Pancreas (tissue), 10 donors: Measurements from ENCODE around the gene NLRC3. TPM values are rescaled to one million over a fixed set of nuclear protein-coding genes. Genes with fewer than 3 reads are reported as not detected.
"Not testable (repeated sequence)": the region's sequence is repeated elsewhere in the genome, so short reads cannot be mapped to it uniquely, and the experiment has no call there.

Experiments
- ATAC-seq, 4 donors: fragments of 200-7000 bp; cut with Tn5 transposase; one replicate each; pipeline versions ENCODE4 v1.8.0 to v1.9.1; 2020; ENCODE audit warnings: mild to moderate bottlenecking in 4 of 4, moderate library complexity in 4 of 4
- DNase-seq, 6 donors: peaks; one replicate each; pipeline ENCODE4 v3.0.0-alpha.2; 2020
- FAIRE-seq: peaks from 2 replicates; lab custom pipeline; 2012; peaks lifted over from hg19 to GRCh38; lab: Jason Lieb, UNC
- H3K27ac ChIP-seq, 4 donors: fragments of 200-600 bp; sonication (generic); 1 replicate in 3 of 4; 2 replicates in 1 of 4; pipeline versions ENCODE4 v1.5.0 to v1.8.0; 2020
- H3K27me3 ChIP-seq, 4 donors: fragments of 200-600 bp; one replicate each; pipeline ENCODE4 v1.8.0; 2021
- H3K36me3 ChIP-seq, 3 donors: fragments of 200-600 bp; sonication (generic) in 1 of 3; one replicate each; pipeline versions ENCODE4 v1.5.0 to v1.8.0; 2020 to 2021
- H3K4me1 ChIP-seq, 3 donors: fragments of 200-600 bp; one replicate each; pipeline ENCODE4 v1.8.0; 2021
- H3K4me3 ChIP-seq, 4 donors: fragments of 200-600 bp; sonication (generic) in 2 of 4; one replicate each; pipeline versions ENCODE4 v1.5.0 to v1.8.0; 2020 to 2021
- H3K9me3 ChIP-seq, 4 donors: fragments of 200-600 bp; one replicate each; pipeline ENCODE4 v1.8.0; 2021
- WGBS, 2 donors: extraction: QIAGEN DNeasy Blood & Tissue Kit; methylation state at CpG; one replicate each; pipeline ENCODE4 v1.1.7; 2013; 5-methylcytosine and 5-hydroxymethylcytosine counted together
- intact Hi-C, 3 donors: fragments of 100-400 bp; cut with DNase I; formaldehyde crosslinking; loops; one replicate each; pipeline versions ENCODE4 v1.11.1 to v1.14.2; 2022
- polyA plus RNA-seq, 2 donors: library from polyadenylated mRNA; stranded (reverse); fragments of 200-250 nt; gene quantifications; one replicate each; pipeline ENCODE4 v1.2.3, GENCODE V29; 2013
- total RNA-seq, 6 donors: library from RNA; stranded (reverse); fragmentation: NEBNext Ultra II Directional in 4 of 6; extraction: Animal tissue kit (Norgen Biotek cat#: 25700) in 4 of 6; gene quantifications; one replicate each; pipeline versions ENCODE4 v1.2.1 to v1.2.4, GENCODE V29; 2021 to 2023
- TF ChIP-seq, protein P1 (sequence below), 4 donors: fragments of 200-600 bp; sonication (generic) in 3 of 4; IDR thresholded peaks; one replicate each; pipeline versions ENCODE4 v1.5.0 to v1.8.0; 2021; ENCODE audit warnings: antibody characterized with exemption in 4 of 4
- donor health status: healthy with polysubstance abuse.
- donor health status: DM: no; HTN: no; CAD: no; lungs with moderate emphysema.
- donor health status: DM: no; HTN: no; CAD: no.
- donor health status: control.
- donor health status: control.
- donor health status: Bipolar disorder and iron deficiency.
- donor health status: DM: yes; HTN: yes; CAD: no.
- donor health status: DM: no; HTN: no; CAD: no.
- donor health status: DM: no; HTN: no; CAD: no.
- donor health status: DM: yes; HTN: yes; CAD: no.

Gene NLRC3
- total and polyA plus RNA-seq, 8 donors = 0.12 to 0.87 (median 0.44) TPM

DNA sequence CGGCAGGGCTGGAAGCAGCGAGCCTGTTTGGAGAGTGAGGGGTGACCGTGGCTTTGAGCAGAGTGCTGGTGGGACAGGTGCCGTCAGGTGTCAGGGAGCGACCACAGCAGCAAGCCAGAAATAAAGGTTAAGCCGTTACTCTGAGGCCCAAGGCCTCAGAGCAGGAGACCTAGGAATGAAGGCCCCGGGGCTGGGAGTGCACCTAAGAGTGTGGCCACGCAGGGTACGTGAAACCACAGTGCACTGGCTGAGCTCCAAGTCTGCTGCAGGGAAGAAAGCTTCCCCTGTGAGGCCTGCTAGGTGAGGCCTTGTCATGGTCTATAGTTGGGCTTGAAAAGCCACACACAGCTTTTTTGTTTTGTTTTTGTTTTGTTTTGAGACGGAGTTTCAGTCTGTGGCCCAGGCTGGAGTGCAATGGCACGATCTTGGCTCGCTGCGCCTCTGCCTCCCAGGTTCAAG, 67.7 kb downstream of the NLRC3 start:
- H3K27ac ChIP-seq = no peak overlapping the region
- H3K4me1 ChIP-seq = no peaks in the 10 kb centered on the region
- FAIRE-seq = no peak
- DNase-seq = no peak
- no peaks in the 10 kb centered on the region for H3K9me3 ChIP-seq
- H3K4me3 ChIP-seq = no peak overlapping the region
- TF ChIP-seq, protein P1, sequence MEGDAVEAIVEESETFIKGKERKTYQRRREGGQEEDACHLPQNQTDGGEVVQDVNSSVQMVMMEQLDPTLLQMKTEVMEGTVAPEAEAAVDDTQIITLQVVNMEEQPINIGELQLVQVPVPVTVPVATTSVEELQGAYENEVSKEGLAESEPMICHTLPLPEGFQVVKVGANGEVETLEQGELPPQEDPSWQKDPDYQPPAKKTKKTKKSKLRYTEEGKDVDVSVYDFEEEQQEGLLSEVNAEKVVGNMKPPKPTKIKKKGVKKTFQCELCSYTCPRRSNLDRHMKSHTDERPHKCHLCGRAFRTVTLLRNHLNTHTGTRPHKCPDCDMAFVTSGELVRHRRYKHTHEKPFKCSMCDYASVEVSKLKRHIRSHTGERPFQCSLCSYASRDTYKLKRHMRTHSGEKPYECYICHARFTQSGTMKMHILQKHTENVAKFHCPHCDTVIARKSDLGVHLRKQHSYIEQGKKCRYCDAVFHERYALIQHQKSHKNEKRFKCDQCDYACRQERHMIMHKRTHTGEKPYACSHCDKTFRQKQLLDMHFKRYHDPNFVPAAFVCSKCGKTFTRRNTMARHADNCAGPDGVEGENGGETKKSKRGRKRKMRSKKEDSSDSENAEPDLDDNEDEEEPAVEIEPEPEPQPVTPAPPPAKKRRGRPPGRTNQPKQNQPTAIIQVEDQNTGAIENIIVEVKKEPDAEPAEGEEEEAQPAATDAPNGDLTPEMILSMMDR (IDR thresholded peaks at IDR 0.05) = no peak
- no peak for ATAC-seq
- no peaks in the 10 kb centered on the region for H3K27me3 ChIP-seq
- H3K36me3 ChIP-seq = peaks cover 0 to 46% (median 8%) of the 10 kb centered on the region in 3 donors
- WGBS, 2 donors = 93 to 96% methylated on average over 13 of the region's 13 CpGs
- intact Hi-C loops = no loop called here

DNA sequence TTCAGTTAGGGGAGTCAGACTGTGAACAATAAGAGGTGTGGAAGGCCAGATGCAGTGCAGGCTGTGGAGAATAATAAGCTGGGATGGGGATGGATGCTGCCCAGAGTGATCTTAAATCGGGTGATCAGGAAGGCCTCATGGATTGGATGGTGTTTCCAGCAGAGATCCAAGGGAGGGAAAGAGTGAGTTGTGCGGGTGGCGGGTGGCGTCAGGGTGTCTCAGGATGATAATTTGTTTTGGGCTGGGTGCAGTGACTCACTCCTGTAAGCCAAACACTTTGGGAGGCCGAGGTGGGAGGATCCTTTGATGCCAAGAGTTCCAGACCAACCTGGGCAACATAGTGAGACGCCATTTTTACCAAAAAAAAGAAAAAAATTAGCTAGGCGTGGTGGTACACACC, 68.5 kb downstream of the NLRC3 start:
- ATAC-seq = no peak
- Histone ChIP-seq H3K36me3 (peaks cover 0 to 39% (median 5%) of the 10 kb centered on the region in 3 donors), H3K27ac (no peak overlapping the region), H3K4me3 (no peak overlapping the region), H3K27me3 (no peaks in the 10 kb centered on the region), H3K4me1 (no peaks in the 10 kb centered on the region), H3K9me3 (no peaks in the 10 kb centered on the region)
- TF ChIP-seq, protein P1 (IDR thresholded peaks at IDR 0.05) = no peak
- intact Hi-C loops = no loop called here
- no peak for DNase-seq
- WGBS, 2 donors = 94 to 96% methylated on average over 7 of the region's 7 CpGs
- no peak for FAIRE-seq

DNA sequence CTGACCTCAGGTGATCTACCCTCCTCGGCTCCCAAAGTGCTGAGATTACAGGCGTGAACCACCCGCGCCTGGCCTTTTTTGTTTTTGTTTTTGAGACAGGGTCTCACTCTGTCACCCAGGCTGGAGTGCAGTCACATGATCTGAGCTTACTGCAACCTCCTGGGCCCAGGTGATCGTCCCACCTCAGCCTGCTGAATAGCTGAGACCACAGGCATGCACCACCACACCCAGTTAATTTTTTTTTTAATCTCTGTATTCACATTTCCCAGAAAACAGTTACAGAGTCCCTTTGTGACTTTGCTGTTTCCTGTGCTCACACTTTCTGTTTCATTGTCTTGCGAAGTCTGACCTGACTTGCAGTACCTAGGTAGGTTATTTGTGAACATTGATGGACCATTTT, 73.7 kb downstream of the NLRC3 start:
- Histone ChIP-seq H3K9me3 (no peaks in the 10 kb centered on the region), H3K36me3 (peaks cover 0 to 3% (median 0%) of the 10 kb centered on the region in 3 donors), H3K27ac (no peak overlapping the region), H3K4me3 (no peak overlapping the region), H3K27me3 (no peaks in the 10 kb centered on the region), H3K4me1 (peaks cover 0 to 9% (median 4%) of the 10 kb centered on the region in 3 donors)
- FAIRE-seq = no peak
- TF ChIP-seq, protein P1 (IDR thresholded peaks at IDR 0.05) = no peak
- no peak for ATAC-seq
- no peak for DNase-seq
- WGBS, 2 donors = 85 to 89% methylated on average over 6 of the region's 6 CpGs
- intact Hi-C loops = no loop called here

DNA sequence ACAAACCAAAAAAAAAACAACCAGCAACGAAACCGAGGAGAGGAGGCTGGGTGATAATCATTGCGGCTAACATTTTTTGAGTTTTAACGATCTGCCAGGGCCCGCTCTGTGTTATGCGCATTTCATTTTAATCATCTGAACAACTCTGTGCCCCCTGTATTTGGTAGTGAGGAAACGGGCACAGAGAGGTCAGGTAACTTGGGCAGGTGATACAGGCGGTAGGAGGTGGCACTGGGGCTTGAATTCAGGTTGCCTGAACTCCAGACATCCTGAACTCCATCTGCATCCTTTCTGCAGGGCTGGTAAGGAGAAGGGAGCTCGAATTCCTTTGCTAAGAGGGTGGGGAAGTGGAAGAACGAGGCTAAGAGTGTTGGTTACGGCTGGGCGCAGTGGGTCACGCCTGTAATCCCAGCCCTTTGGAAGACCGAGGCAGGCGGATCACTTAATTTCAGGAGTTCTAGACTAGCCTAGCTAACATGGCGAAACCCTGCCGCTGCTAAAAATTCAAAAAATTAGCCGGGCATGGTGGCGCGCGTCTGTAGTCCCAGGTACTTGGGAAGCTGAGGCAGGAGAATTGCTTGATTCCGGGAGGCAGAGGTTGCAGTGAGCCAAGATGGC, 75.3 kb downstream of the NLRC3 start:
- 73 to 76% methylated on average over 22 of the region's 22 CpGs for WGBS, 2 donors
- Histone ChIP-seq H3K9me3 (no peaks in the 10 kb centered on the region), H3K4me3 (peak overlapping the region; percentile 62 to 83 (median 70)), H3K4me1 (peaks cover 0 to 9% (median 4%) of the 10 kb centered on the region in 3 donors), H3K27me3 (no peaks in the 10 kb centered on the region), H3K27ac (no peak overlapping the region), H3K36me3 (no peaks in the 10 kb centered on the region)
- no peak for DNase-seq
- FAIRE-seq = no peak
- no peak for ATAC-seq
- TF ChIP-seq, protein P1 (IDR thresholded peaks at IDR 0.05) = no peak
- intact Hi-C loops = no loop called here

DNA sequence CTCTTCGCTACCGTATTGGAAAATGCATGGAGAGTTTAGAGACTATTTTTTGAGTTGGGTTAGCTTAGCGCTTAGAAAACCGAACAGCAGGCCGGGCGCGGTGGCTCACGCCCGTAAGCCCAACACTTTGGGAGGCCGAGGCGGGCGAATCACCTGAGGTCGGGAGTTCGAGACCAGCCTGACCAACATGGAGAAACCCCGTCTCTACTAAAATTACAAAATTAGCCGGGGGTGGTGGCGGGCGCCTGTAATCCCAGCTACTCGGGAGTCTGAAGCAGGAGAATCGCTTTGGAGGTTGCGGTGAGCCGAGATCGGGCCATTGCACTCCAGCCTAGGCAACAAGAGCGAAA, 75.8 kb downstream of the NLRC3 start:
- H3K9me3 ChIP-seq, FAIRE-seq, H3K4me1 ChIP-seq, DNase-seq, H3K36me3 ChIP-seq, H3K27me3 ChIP-seq, intact Hi-C loops: not testable (repeated sequence)
- WGBS, 2 donors = 8 to 10% methylated on average over 24 of the region's 24 CpGs
- peak in 2 of 4 donors; percentile 3 to 9 for ATAC-seq
- H3K4me3 ChIP-seq = peak overlapping the region; percentile 62 to 83 (median 70)
- peak overlapping the region; percentile 26 to 75 (median 54) for H3K27ac ChIP-seq
